ENCODE data around the gene SFTPA1. TPM values are rescaled to one million over a fixed set of nuclear protein-coding genes. Genes with fewer than 3 reads are reported as not detected.
"Not testable (repeated sequence)": the region's sequence is repeated elsewhere in the genome, so short reads cannot be mapped to it uniquely, and the experiment has no call there.

The SFTPA1 gene
- total and polyA plus RNA-seq, 2 donors (not counting 1 experiment from before 2014, with no cell fraction given): not detected

DNA sequence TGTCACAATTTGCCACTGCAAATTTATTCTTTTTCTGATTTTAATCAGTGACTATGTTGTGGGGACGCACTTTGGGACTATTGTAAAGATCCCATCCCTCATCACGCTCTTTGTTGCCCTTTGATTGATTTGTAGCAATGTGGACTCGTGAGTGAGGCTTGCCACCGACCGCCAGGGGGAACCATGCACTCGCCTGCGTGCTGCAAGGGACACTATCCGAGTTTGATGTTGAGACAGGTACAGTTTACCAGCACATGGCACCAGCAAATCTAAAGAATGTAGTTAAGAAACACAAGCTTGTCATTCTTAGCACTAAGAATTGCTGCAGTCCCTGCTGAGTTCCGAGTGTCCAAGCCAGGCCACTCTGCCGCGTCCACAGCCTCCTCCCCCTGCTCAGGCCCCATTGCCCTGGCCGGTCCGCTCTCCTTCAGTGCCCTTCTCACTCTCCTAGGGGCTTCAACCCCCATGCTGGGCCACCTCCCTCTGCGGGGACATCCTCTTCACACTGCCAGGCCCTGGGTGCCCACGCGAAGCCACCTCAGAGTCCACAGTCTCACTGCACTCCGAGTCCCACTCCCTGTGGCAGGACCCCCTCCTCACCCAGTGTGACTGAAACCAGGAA, 48.5 kb upstream of the SFTPA1 start:
- intact Hi-C loops (cut with micrococcal nuclease): no loop called here
- Histone ChIP-seq H3K4me1 (ENCODE audit: control insufficient read depth in 2 of 2, insufficient read depth in 2 of 2, low read length in 2 of 2) (no peaks in the 10 kb centered on the region), H3K4me3 (ENCODE audit: control extremely low read depth in 1 of 5, extremely low read depth in 1 of 5, insufficient read depth in 1 of 5, low read depth in 2 of 5, low read length in 4 of 5) (no peak overlapping the region), H4K20me1 (ENCODE audit: control insufficient read depth, insufficient read depth, low read length, poor library complexity, severe bottlenecking) (no peaks in the 10 kb centered on the region), H3K27me3 (replicated peaks in 1 of 4; ENCODE audit: control extremely low read depth in 1 of 4, control insufficient read depth in 3 of 4, insufficient read depth in 4 of 4, low read length in 3 of 4) (peaks cover 0 to 9% (median 5%) of the 10 kb centered on the region in 4 experiments), H3K9ac (ENCODE audit: low read length) (no peak overlapping the region), H3K9me3 (ENCODE audit: control extremely low read depth in 1 of 3, control insufficient read depth in 2 of 3, insufficient read depth in 1 of 3, low read length in 2 of 3) (no peaks in the 10 kb centered on the region), H3K79me2 (ENCODE audit: control insufficient read depth, insufficient read depth, low read length) (no peaks in the 10 kb centered on the region), H2AFZ (ENCODE audit: insufficient read depth, low read depth, low read length, poor library complexity, severe bottlenecking) (peak overlapping the region; percentile 43), H3K27ac (ENCODE audit: low read length in 2 of 2) (no peak overlapping the region), H3K36me3 (replicated peaks in 1 of 2; ENCODE audit: control extremely low read depth in 1 of 2, control insufficient read depth in 1 of 2, extremely low read depth in 1 of 2, insufficient read depth in 2 of 2, low read length in 1 of 2) (no peaks in the 10 kb centered on the region), H3K4me2 (replicated peaks; ENCODE audit: low read depth, low read length, poor library complexity, severe bottlenecking) (no peak overlapping the region)
- DNase-seq (peak; percentile 53), ATAC-seq (ENCODE audit: low read depth) (peak; percentile 41)
- Mint-ChIP-seq H3K27me3 (peaks cover 27% of the 10 kb centered on the region), H3K4me1 (peaks cover 3% of the 10 kb centered on the region), H3K4me3 (no peak overlapping the region), H3K9me3 (ENCODE audit: insufficient read depth) (no peaks in the 10 kb centered on the region), H3K27ac (no peak overlapping the region)
- WGBS (ENCODE audit: insufficient coverage): 18% methylated on average over 15 of the region's 17 CpGs
- TF ChIP-seq EZH2 (IDR thresholded peaks at IDR 0.05; ENCODE audit: borderline replicate concordance, insufficient read depth, low read depth, low read length, poor library complexity, severe bottlenecking): no peak
- TF ChIP-seq, protein P1, sequence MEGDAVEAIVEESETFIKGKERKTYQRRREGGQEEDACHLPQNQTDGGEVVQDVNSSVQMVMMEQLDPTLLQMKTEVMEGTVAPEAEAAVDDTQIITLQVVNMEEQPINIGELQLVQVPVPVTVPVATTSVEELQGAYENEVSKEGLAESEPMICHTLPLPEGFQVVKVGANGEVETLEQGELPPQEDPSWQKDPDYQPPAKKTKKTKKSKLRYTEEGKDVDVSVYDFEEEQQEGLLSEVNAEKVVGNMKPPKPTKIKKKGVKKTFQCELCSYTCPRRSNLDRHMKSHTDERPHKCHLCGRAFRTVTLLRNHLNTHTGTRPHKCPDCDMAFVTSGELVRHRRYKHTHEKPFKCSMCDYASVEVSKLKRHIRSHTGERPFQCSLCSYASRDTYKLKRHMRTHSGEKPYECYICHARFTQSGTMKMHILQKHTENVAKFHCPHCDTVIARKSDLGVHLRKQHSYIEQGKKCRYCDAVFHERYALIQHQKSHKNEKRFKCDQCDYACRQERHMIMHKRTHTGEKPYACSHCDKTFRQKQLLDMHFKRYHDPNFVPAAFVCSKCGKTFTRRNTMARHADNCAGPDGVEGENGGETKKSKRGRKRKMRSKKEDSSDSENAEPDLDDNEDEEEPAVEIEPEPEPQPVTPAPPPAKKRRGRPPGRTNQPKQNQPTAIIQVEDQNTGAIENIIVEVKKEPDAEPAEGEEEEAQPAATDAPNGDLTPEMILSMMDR (IDR thresholded peaks at IDR 0.05): peak; percentile 69
- POLR2A ChIA-PET: no interaction called here
- CTCF ChIA-PET: no interaction called here

DNA sequence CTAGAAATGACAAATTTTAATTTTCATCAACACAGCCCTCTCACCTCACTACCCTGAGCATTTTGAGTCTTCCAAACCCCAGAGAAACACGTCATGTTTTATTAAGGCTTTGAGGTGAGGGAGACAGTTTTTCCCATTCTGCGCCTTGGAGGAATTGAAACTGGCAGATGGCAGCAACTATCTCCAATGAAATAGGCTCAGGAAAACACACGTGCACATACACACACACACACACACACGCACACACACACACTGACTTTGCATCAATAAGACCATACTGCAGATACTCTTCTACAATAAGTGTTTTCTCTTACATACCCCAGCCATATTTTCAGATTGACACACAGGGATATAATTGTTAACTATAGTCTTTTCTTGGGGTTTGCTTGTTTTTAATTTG, 47.3 kb upstream of the SFTPA1 start:
- H3K4me1 Mint-ChIP-seq: peaks cover 3% of the 10 kb centered on the region
- CTCF ChIA-PET: interaction anchor here (1.2 kb wide), 1 partner anchor 366 kb away, joined by 3 read pairs; no protein-coding TSS in a partner anchor

DNA sequence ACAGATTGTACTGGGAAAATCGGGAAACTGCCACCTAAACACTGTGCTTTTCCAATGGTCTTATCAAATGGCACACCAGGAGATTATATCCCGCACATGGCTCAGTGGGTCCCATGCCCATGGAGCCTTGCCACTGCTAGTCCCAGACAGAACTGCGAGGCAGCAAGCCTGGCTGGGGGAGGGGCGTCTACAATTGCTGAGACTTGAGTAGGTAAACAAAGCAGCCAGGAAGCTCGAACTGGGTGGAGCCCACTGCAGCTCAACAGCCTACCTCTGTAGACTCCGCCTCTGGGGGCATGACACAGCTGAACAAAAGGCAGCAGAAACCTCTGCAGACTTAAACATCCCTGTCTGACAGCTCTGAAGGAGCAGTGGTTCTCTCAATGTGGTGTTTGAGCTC, 40.1 kb upstream of the SFTPA1 start:
- H3K79me2 ChIP-seq (ENCODE audit: control insufficient read depth, insufficient read depth, low read length); H3K4me3 Mint-ChIP-seq; H3K9ac ChIP-seq (ENCODE audit: low read length); H3K27ac ChIP-seq (ENCODE audit: low read length in 2 of 2); H2AFZ ChIP-seq (ENCODE audit: insufficient read depth, low read depth, low read length, poor library complexity, severe bottlenecking); H3K36me3 ChIP-seq (replicated peaks in 1 of 2; ENCODE audit: control extremely low read depth in 1 of 2, control insufficient read depth in 1 of 2, extremely low read depth in 1 of 2, insufficient read depth in 2 of 2, low read length in 1 of 2); H3K27ac Mint-ChIP-seq; POLR2A ChIA-PET; DNase-seq; ATAC-seq (ENCODE audit: low read depth); H3K4me1 Mint-ChIP-seq; H3K9me3 Mint-ChIP-seq (ENCODE audit: insufficient read depth); intact Hi-C loops (cut with micrococcal nuclease); H3K9me3 ChIP-seq (ENCODE audit: control extremely low read depth in 1 of 3, control insufficient read depth in 2 of 3, insufficient read depth in 1 of 3, low read length in 2 of 3); CTCF ChIA-PET; H3K4me1 ChIP-seq (ENCODE audit: control insufficient read depth in 2 of 2, insufficient read depth in 2 of 2, low read length in 2 of 2); H3K4me3 ChIP-seq (ENCODE audit: control extremely low read depth in 1 of 5, extremely low read depth in 1 of 5, insufficient read depth in 1 of 5, low read depth in 2 of 5, low read length in 4 of 5); H4K20me1 ChIP-seq (ENCODE audit: control insufficient read depth, insufficient read depth, low read length, poor library complexity, severe bottlenecking); H3K4me2 ChIP-seq (replicated peaks; ENCODE audit: low read depth, low read length, poor library complexity, severe bottlenecking): not testable (repeated sequence)
- H3K27me3 ChIP-seq (replicated peaks in 1 of 4; ENCODE audit: control extremely low read depth in 1 of 4, control insufficient read depth in 3 of 4, insufficient read depth in 4 of 4, low read length in 3 of 4): peaks cover 0 to 13% (median 6%) of the 10 kb centered on the region in 4 experiments
- H3K27me3 Mint-ChIP-seq: peaks cover 66% of the 10 kb centered on the region
- 74% methylated on average over 6 of the region's 6 CpGs for WGBS (ENCODE audit: insufficient coverage)

More for the DNA sequence above, 47.3 kb upstream of the SFTPA1 start:
- Histone ChIP-seq H3K27ac (ENCODE audit: low read length in 2 of 2) (no peak overlapping the region), H3K4me2 (replicated peaks; ENCODE audit: low read depth, low read length, poor library complexity, severe bottlenecking) (no peak overlapping the region), H3K36me3 (replicated peaks in 1 of 2; ENCODE audit: control extremely low read depth in 1 of 2, control insufficient read depth in 1 of 2, extremely low read depth in 1 of 2, insufficient read depth in 2 of 2, low read length in 1 of 2) (no peaks in the 10 kb centered on the region), H3K27me3 (replicated peaks in 1 of 4; ENCODE audit: control extremely low read depth in 1 of 4, control insufficient read depth in 3 of 4, insufficient read depth in 4 of 4, low read length in 3 of 4) (peaks cover 0 to 10% (median 7%) of the 10 kb centered on the region in 4 experiments), H3K4me1 (ENCODE audit: control insufficient read depth in 2 of 2, insufficient read depth in 2 of 2, low read length in 2 of 2) (no peaks in the 10 kb centered on the region), H3K9ac (ENCODE audit: low read length) (no peak overlapping the region), H3K9me3 (ENCODE audit: control extremely low read depth in 1 of 3, control insufficient read depth in 2 of 3, insufficient read depth in 1 of 3, low read length in 2 of 3) (no peaks in the 10 kb centered on the region), H3K4me3 (ENCODE audit: control extremely low read depth in 1 of 5, extremely low read depth in 1 of 5, insufficient read depth in 1 of 5, low read depth in 2 of 5, low read length in 4 of 5) (no peak overlapping the region), H2AFZ (ENCODE audit: insufficient read depth, low read depth, low read length, poor library complexity, severe bottlenecking) (no peak overlapping the region), H3K79me2 (ENCODE audit: control insufficient read depth, insufficient read depth, low read length) (no peaks in the 10 kb centered on the region), H4K20me1 (ENCODE audit: control insufficient read depth, insufficient read depth, low read length, poor library complexity, severe bottlenecking) (no peaks in the 10 kb centered on the region)
- intact Hi-C loops (cut with micrococcal nuclease): no loop called here
- WGBS (ENCODE audit: insufficient coverage): 57% methylated on average over 2 of the region's 4 CpGs
- Mint-ChIP-seq H3K27me3 (peaks cover 39% of the 10 kb centered on the region), H3K9me3 (ENCODE audit: insufficient read depth) (no peaks in the 10 kb centered on the region), H3K27ac (no peak overlapping the region), H3K4me3 (no peak overlapping the region)
- POLR2A ChIA-PET: no interaction called here
- DNase-seq (no peak), ATAC-seq (ENCODE audit: low read depth) (no peak)
- TF ChIP-seq EZH2 (IDR thresholded peaks at IDR 0.05; ENCODE audit: borderline replicate concordance, insufficient read depth, low read depth, low read length, poor library complexity, severe bottlenecking): no peak
- TF ChIP-seq, protein P1 (IDR thresholded peaks at IDR 0.05): no peak
